Trophoblast cell (in vitro differentiated cells and primary cell): ENCODE data around the gene TLR6.
"Not testable (repeated sequence)": the region's sequence is repeated elsewhere in the genome, so short reads cannot be mapped to it uniquely, and the experiment has no call there.

Experiments used
- DNase-seq, 2 donors: peaks; one replicate each; pipeline ENCODE4 v3.0.0-alpha.2; 2016
- H2AFZ ChIP-seq: 2 replicates; pipeline ENCODE4 v1.6.1; 2013; ENCODE audit warnings: low read length, moderate library complexity, mild to moderate bottlenecking; ENCODE audit not compliant: insufficient read depth, poor library complexity
- H2AK5ac ChIP-seq: 2 replicates; pipeline ENCODE4 v1.6.1; 2013; ENCODE audit warnings: mild to moderate bottlenecking, low read length
- H2BK120ac ChIP-seq: 2 replicates; pipeline ENCODE4 v1.6.1; 2013; ENCODE audit warnings: low read length, mild to moderate bottlenecking, moderate library complexity; ENCODE audit not compliant: insufficient read depth, poor library complexity
- H2BK12ac ChIP-seq: 2 replicates; pipeline ENCODE4 v1.6.1; 2013; ENCODE audit warnings: mild to moderate bottlenecking, low read length, moderate library complexity
- H2BK5ac ChIP-seq: 2 replicates; pipeline ENCODE4 v1.6.1; 2013; ENCODE audit warnings: low read length, low read depth, moderate library complexity, mild to moderate bottlenecking; ENCODE audit not compliant: poor library complexity
- H3K14ac ChIP-seq: 2 replicates; pipeline ENCODE4 v1.6.1; 2013; ENCODE audit warnings: mild to moderate bottlenecking, low read length
- H3K18ac ChIP-seq: 2 replicates; pipeline ENCODE4 v1.6.1; 2013; ENCODE audit warnings: mild to moderate bottlenecking, low read length
- H3K23ac ChIP-seq: 2 replicates; pipeline ENCODE4 v1.6.1; 2013; ENCODE audit warnings: low read length
- H3K27ac ChIP-seq: 2 replicates; pipeline ENCODE4 v1.5.1; 2013; ENCODE audit warnings: low read depth, mild to moderate bottlenecking, inconsistent platforms, low read length, moderate library complexity
- H3K27me3 ChIP-seq: 2 replicates; pipeline ENCODE4 v1.6.1; 2013; ENCODE audit warnings: inconsistent platforms, mild to moderate bottlenecking, low read length, moderate library complexity; ENCODE audit not compliant: insufficient read depth
- H3K36me3 ChIP-seq, 2 experiments: 1 replicate in 1 of 2; 2 replicates in 1 of 2; pipeline ENCODE4 v1.6.1; 2013; ENCODE audit warnings: low read length in 2 of 2, mild to moderate bottlenecking in 2 of 2, moderate library complexity in 1 of 2; ENCODE audit not compliant: insufficient read depth in 2 of 2, control insufficient read depth in 1 of 2
- H3K4ac ChIP-seq: 2 replicates; pipeline ENCODE4 v1.6.1; 2013; ENCODE audit warnings: low read depth, mild to moderate bottlenecking, low read length, moderate library complexity
- H3K4me1 ChIP-seq, 2 experiments: 1 replicate in 1 of 2; 2 replicates in 1 of 2; pipeline ENCODE4 v1.6.1; 2013; ENCODE audit warnings: low read length in 2 of 2, mild to moderate bottlenecking in 2 of 2, moderate library complexity in 1 of 2; ENCODE audit not compliant: insufficient read depth in 2 of 2, control insufficient read depth in 1 of 2
- H3K4me2 ChIP-seq: 2 replicates; pipeline ENCODE4 v1.6.1; 2013; ENCODE audit warnings: inconsistent platforms, mild to moderate bottlenecking, low read length, moderate library complexity
- H3K4me3 ChIP-seq: 2 replicates; pipeline ENCODE4 v1.5.1; 2013; ENCODE audit warnings: mild to moderate bottlenecking, low read depth, low read length, inconsistent platforms
- H3K79me1 ChIP-seq: one replicate; pipeline ENCODE4 v1.6.1; 2013; ENCODE audit warnings: low read length
- H3K79me2 ChIP-seq: 2 replicates; pipeline ENCODE4 v1.6.1; 2013; ENCODE audit warnings: low read length, mild to moderate bottlenecking; ENCODE audit not compliant: control insufficient read depth, insufficient read depth, poor library complexity
- H3K9ac ChIP-seq: 2 replicates; pipeline ENCODE4 v1.6.1; 2013; ENCODE audit warnings: mild to moderate bottlenecking, low read length
- H3K9me3 ChIP-seq: 2 replicates; pipeline ENCODE4 v1.6.1; 2013; ENCODE audit warnings: low read depth, mild to moderate bottlenecking, control low read depth, inconsistent platforms, low read length; ENCODE audit not compliant: insufficient read depth
- H4K12ac ChIP-seq: 2 replicates; pipeline ENCODE4 v1.6.1; 2013; ENCODE audit warnings: low read depth, mild to moderate bottlenecking, low read length, moderate library complexity
- H4K8ac ChIP-seq: 2 replicates; pipeline ENCODE4 v1.6.1; 2013; ENCODE audit warnings: low read depth, mild to moderate bottlenecking, low read length, moderate library complexity
- H4K91ac ChIP-seq: one replicate; pipeline ENCODE4 v1.6.1; 2013; ENCODE audit warnings: low read depth, mild to moderate bottlenecking, low read length, moderate library complexity
- WGBS: extraction: QIAGEN DNeasy Blood & Tissue Kit; methylation state at CpG from one replicate; pipeline ENCODE4 v1.1.7; 2013; ENCODE audit warnings: missing lambda C conversion rate; ENCODE audit not compliant: insufficient read length, insufficient coverage; ENCODE audit errors: extremely low coverage; 5-methylcytosine and 5-hydroxymethylcytosine counted together

The TLR6 gene

DNA sequence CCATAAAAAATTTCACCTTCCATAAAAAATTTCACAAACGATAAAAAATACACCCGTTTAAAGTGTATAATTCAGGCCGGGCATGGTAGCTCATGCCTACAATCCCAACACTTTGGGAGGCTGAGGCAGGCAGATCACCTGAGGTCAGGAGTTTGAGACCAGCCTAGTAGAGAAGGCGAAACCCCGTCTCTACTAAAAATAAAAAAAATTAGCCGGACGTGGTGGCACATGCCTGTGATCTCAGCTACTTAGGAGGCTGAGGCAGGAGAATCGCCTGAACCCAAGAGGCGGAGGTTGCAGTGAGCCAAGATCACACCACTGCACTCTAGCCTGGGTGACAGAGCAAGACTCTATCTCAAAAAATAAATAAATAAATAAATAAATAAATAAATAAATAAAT lies 50.4 kb downstream of the TLR6 start:
- not testable (repeated sequence) for H2BK12ac ChIP-seq, H3K9me3 ChIP-seq, H3K18ac ChIP-seq, H4K91ac ChIP-seq, H2BK5ac ChIP-seq, H3K14ac ChIP-seq, H2AK5ac ChIP-seq, DNase-seq, H3K36me3 ChIP-seq, H3K27ac ChIP-seq, H3K79me2 ChIP-seq, H3K9ac ChIP-seq, H3K79me1 ChIP-seq, H4K12ac ChIP-seq, H4K8ac ChIP-seq, H3K27me3 ChIP-seq, H3K4me2 ChIP-seq, H2BK120ac ChIP-seq, H3K4me1 ChIP-seq, H3K4ac ChIP-seq, H3K23ac ChIP-seq, H3K4me3 ChIP-seq, H2AFZ ChIP-seq
- 100% methylated on average over 2 of the region's 9 CpGs for WGBS

DNA sequence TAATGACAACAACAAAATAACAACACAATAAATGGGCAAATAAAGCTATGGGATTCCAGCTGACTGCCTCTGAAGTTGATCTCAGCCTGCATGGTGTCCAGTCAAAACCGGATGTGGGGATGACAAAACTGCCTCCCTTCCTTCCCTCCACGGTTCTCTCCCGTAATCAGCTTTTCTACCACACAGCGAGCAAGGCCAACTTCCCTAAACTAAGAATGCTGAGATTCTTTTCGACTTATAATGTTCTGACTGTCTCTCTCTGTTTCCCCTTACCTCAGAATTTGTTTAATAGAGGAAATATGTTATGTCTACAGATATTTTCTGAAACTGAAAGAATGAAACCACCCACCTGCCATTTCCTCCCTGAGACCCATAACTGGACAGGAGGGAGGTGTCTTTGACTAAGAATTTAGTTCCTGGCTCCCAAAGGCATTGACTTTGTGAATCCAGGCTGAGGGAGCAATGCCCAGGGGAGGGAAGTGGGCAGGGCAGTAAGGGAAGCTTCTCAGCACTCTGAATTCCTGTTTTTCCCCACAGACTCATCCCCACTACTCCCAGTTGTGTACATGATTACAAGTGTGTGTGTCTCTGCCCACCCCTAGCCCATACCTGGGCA lies 51.0 kb downstream of the TLR6 start:
- Histone ChIP-seq H3K79me1 (no peaks in the 10 kb centered on the region), H3K4me3 (no peak overlapping the region), H2AFZ (no peak overlapping the region), H2BK120ac (no peak overlapping the region), H3K4me1 (no peaks in the 10 kb centered on the region), H4K12ac (no peak overlapping the region), H3K27ac (no peak overlapping the region), H3K4me2 (no peak overlapping the region), H4K8ac (no peak overlapping the region), H2AK5ac (no peak overlapping the region), H2BK5ac (no peak overlapping the region), H3K27me3 (no peaks in the 10 kb centered on the region), H3K9me3 (peaks cover 8% of the 10 kb centered on the region), H2BK12ac (no peak overlapping the region), H3K79me2 (no peaks in the 10 kb centered on the region), H3K36me3 (peaks cover 0 to 3% of the 10 kb centered on the region in 2 experiments), H3K14ac (no peak overlapping the region), H3K4ac (no peak overlapping the region), H3K9ac (no peak overlapping the region), H3K23ac (no peak overlapping the region), H4K91ac (no peak overlapping the region), H3K18ac (no peak overlapping the region)
- WGBS, result no CpG with 5 or more reads among the region's 5 CpGs
- DNase-seq, result peak in 1 of 2 donors; percentile 20

DNA sequence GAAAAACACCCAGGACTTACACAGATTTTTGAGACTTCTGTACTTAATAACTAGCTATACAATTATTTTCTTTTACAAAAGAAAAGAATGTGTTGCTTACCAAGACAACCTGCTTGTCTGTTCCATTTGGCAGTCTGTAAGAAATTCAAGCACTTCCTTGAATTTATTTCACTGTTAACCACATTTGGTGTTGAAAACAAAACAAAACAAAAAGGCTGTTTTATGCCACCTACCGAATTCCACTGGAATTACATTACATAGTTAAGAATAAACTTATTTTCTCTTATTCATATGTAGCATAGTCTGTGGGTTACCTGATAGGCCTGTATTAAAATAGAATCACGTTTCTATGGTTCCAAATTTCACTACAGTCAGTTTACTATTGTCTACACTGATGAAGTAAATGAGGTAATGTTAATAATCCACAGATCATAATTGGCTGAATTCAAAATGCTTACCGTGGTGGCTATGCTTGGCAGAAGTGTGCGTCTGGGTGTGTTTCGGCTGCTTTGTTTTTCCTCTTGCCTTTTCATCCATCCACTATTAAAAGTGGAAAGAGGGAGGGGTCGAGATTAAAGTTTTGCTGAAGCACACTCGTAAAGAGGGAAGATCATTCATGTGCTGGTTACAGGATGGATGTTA lies 51.8 kb downstream of the TLR6 start, which contains the start of gene TLR1:
Gene TLR1 (minus strand): TSS at position 138 of the 642 bp plus-strand sequence. CDS start 5,960 bp downstream, outside the sequence.
- H3K27ac ChIP-seq, result no peak within 1 kb of the TSS
- H3K9me3 ChIP-seq, result peaks cover 8% of the 10 kb centered on the region
- H3K36me3 ChIP-seq, result peaks cover 0 to 3% of the 10 kb centered on the region in 2 experiments
- H3K18ac ChIP-seq, result no peak within 1 kb of the TSS
- no peak within 1 kb of the TSS for H3K9ac ChIP-seq
- H4K12ac ChIP-seq, result no peak within 1 kb of the TSS
- no peak within 1 kb of the TSS for H3K23ac ChIP-seq
- H3K4me1 ChIP-seq, result no peaks in the 10 kb centered on the region
- no peak within 1 kb of the TSS for H2BK12ac ChIP-seq
- no peak within 1 kb of the TSS for H2BK5ac ChIP-seq
- no peak within 1 kb of the TSS for H3K4me3 ChIP-seq
- H4K8ac ChIP-seq, result no peak within 1 kb of the TSS
- no peak within 1 kb of the TSS for H2AK5ac ChIP-seq
- H3K14ac ChIP-seq, result no peak within 1 kb of the TSS
- H3K79me2 ChIP-seq, result no peaks in the 10 kb centered on the region
- H3K79me1 ChIP-seq, result no peaks in the 10 kb centered on the region
- WGBS, result no CpG with 5 or more reads among the region's 7 CpGs
- H2BK120ac ChIP-seq, result no peak within 1 kb of the TSS
- H3K4ac ChIP-seq, result no peak within 1 kb of the TSS
- peak in 1 of 2 donors; percentile 64 for DNase-seq
- no peak within 1 kb of the TSS for H3K4me2 ChIP-seq
- no peaks in the 10 kb centered on the region for H3K27me3 ChIP-seq
- no peak within 1 kb of the TSS for H4K91ac ChIP-seq
- H2AFZ ChIP-seq, result no peak within 1 kb of the TSS

DNA sequence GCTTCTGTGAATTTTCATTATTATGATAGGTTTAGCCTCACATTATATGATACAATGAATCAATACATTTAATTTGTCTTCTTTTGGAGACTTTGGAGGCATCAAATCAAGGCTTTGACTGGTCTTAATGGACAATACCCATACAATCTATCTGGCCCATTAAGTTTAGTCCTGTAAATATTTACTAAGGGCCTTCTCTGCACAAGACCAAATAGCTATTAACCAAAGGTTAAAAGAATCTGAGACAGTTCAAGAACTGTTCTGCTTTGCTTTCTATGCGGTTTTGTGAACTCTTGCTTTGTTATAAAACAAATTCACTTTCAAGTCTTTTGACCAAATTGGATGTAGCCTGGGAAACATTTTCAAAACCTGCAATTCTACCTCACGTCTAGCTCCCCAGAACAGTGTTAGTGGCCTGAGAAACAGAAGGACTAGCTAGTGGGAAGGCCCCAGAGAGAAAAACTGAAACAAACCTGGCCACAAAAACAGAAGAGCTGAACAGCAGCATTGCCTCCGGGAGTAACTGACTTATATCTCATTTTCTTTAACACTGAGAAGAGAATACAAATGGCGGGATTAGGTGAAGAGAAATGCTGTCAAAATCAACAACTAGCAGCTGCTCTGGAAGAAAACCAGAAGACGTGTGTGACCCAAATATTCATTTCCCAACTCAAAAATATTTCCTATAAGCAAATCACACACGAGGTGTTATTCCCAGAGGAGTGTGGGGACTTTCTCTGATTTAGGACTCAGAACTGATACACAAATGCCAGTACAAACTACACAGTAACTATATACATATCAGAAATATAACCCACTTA lies 52.6 kb downstream of the TLR6 start:
- no peak overlapping the region for H2AK5ac ChIP-seq
- no peaks in the 10 kb centered on the region for H3K79me1 ChIP-seq
- H3K27ac ChIP-seq, result no peak overlapping the region
- H3K79me2 ChIP-seq, result no peaks in the 10 kb centered on the region
- no peaks in the 10 kb centered on the region for H3K27me3 ChIP-seq
- no peak overlapping the region for H3K14ac ChIP-seq
- H3K18ac ChIP-seq, result no peak overlapping the region
- peaks cover 8% of the 10 kb centered on the region for H3K9me3 ChIP-seq
- no peak overlapping the region for H2AFZ ChIP-seq
- WGBS, result no CpG with 5 or more reads among the region's 6 CpGs
- no peak for DNase-seq
- H4K8ac ChIP-seq, result no peak overlapping the region
- no peak overlapping the region for H2BK120ac ChIP-seq
- H3K23ac ChIP-seq, result no peak overlapping the region
- H3K9ac ChIP-seq, result no peak overlapping the region
- H2BK5ac ChIP-seq, result no peak overlapping the region
- H3K4me1 ChIP-seq, result no peaks in the 10 kb centered on the region
- H3K4me3 ChIP-seq, result no peak overlapping the region
- no peak overlapping the region for H3K4ac ChIP-seq
- H3K36me3 ChIP-seq, result peaks cover 0 to 3% of the 10 kb centered on the region in 2 experiments
- H3K4me2 ChIP-seq, result no peak overlapping the region
- H4K12ac ChIP-seq, result no peak overlapping the region
- no peak overlapping the region for H4K91ac ChIP-seq
- H2BK12ac ChIP-seq, result no peak overlapping the region
